Naive thymus-derived CD8-positive, alpha-beta T cell (primary cell): Measurements from ENCODE around the gene TSEN54. TPM values are rescaled to one million over a fixed set of nuclear protein-coding genes. Genes with fewer than 3 reads are reported as not detected.
A peak's percentile ranks its signal among the peaks of the same experiment; 100 is the strongest.
"Not testable (repeated sequence)": the region's sequence is repeated elsewhere in the genome, so short reads cannot be mapped to it uniquely, and the experiment has no call there.

ENCODE experiments used
- ATAC-seq, 2 donors: fragments of 150-1000 bp; cut with Tn5 transposase in 1 of 2; sonication (Bioruptor Pico), chemical (Tn5 transposase) in 1 of 2; 1 replicate in 1 of 2; 2 replicates in 1 of 2; pipeline ENCODE4 v1.10.0; 2021; ENCODE audit warnings: mild to moderate bottlenecking in 2 of 2, moderate library complexity in 2 of 2
- POLR2A ChIA-PET: fragments of 350-600 bp; sonication (Branson Sonifier 250); formaldehyde crosslinking; loops from one replicate; lab custom pipeline; 2021; ENCODE audit warnings: antibody characterized with exemption; lab: Charles Lee
- DNase-seq, 10 donors: peaks; one replicate each; pipeline versions ENCODE4 v3.0.0 to v3.0.0-alpha.2; 2020 to 2022
- H3K27ac Mint-ChIP-seq, 10 donors: one replicate each; pipeline ENCODE4 v1.8.0; 2020 to 2022; ENCODE audit warnings: mild to moderate bottlenecking in 10 of 10, mixed read lengths in 10 of 10, moderate library complexity in 4 of 10, inconsistent platforms in 1 of 10
- H3K27me3 Mint-ChIP-seq, 5 donors: one replicate each; pipeline ENCODE4 v1.8.0; 2021 to 2022; ENCODE audit warnings: mixed read lengths in 5 of 5
- H3K36me3 Mint-ChIP-seq, 3 donors: one replicate each; pipeline ENCODE4 v1.8.0; 2020 to 2022; ENCODE audit warnings: mixed read lengths in 3 of 3, mild to moderate bottlenecking in 2 of 3, inconsistent platforms in 1 of 3
- H3K4me1 Mint-ChIP-seq, 4 donors: one replicate each; pipeline ENCODE4 v1.8.0; 2021 to 2022; ENCODE audit warnings: mixed read lengths in 4 of 4
- H3K4me3 Mint-ChIP-seq, 10 donors: one replicate each; pipeline ENCODE4 v1.8.0; 2020 to 2022; ENCODE audit warnings: mild to moderate bottlenecking in 10 of 10, mixed read lengths in 10 of 10, moderate library complexity in 6 of 10, inconsistent platforms in 1 of 10
- H3K9me3 Mint-ChIP-seq, 9 donors: one replicate each; pipeline ENCODE4 v1.8.0; 2020 to 2022; ENCODE audit warnings: mixed read lengths in 9 of 9, mild to moderate bottlenecking in 3 of 9, inconsistent platforms in 1 of 9, moderate library complexity in 1 of 9
- polyA plus RNA-seq, 3 donors: library from polyadenylated mRNA; unstranded; fragments of 300-500 nt; fragmentation: Illumina TruSeq; gene quantifications; one replicate each; pipeline ENCODE4 v1.2.3, GENCODE V29; 2021
- total RNA-seq, 8 experiments: library from RNA in 2 of 8; stranded (reverse) in 2 of 8; gene quantifications; one replicate each; pipeline ENCODE4 v1.2.3 and lab custom pipeline; 2021 to 2026

TSEN54 gene
- total and polyA plus RNA-seq, 5 experiments from 2014 or later = 53.1 to 121 (median 98.2) TPM

DNA sequence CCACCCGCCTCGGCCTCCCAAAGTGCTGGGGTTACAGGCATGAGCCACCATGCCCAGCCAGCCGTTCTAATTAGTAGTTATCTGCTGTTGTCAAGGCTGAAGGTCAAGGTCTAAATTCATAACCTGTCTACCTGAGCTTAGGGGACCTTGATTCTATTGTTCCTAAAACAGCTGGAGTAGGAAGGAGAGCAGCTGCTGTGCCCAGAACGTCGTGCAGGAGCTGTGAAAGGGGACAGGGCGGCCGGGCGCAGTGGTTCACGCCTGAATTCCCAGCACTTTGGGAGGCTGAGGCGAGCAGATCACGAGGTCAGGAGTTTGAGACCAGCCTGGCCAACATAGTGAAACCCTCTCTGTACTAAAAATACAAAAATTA is 38.9 kb upstream of the TSEN54 start:
- DNase-seq, H3K27me3 Mint-ChIP-seq, H3K27ac Mint-ChIP-seq, H3K4me3 Mint-ChIP-seq, ATAC-seq, H3K9me3 Mint-ChIP-seq: not testable (repeated sequence)
- H3K36me3 Mint-ChIP-seq = peaks cover 5 to 36% (median 13%) of the 10 kb centered on the region in 3 donors
- POLR2A ChIA-PET = interaction anchor here (1.5 kb wide), 1 partner anchor 10 kb away, joined by 7 read pairs; no protein-coding TSS in a partner anchor
- peaks cover 2 to 12% (median 6%) of the 10 kb centered on the region in 4 donors for H3K4me1 Mint-ChIP-seq

DNA sequence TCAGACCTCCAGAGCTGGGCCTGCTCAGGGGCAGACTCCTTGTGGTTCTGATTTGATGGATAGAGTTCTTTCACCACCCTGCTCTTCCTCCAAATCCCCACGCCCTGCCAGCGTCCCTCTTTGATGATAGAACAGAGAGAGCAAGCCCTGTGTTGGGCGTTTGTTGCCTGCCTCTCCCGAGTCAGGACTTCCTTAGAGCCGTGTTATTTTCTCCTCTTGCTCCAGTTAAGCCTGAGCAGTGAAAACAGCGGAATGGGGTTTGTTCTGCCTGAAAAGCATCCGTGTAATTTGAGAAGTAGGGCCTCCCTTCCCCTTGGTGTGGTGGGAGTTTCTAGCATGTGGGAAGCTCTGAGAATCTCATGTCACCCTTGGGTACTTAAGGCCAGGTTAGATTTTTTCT is 37.8 kb upstream of the TSEN54 start:
- Mint-ChIP-seq H3K27ac (no peak overlapping the region), H3K4me1 (peaks cover 2 to 13% (median 12%) of the 10 kb centered on the region in 4 donors), H3K9me3 (no peaks in the 10 kb centered on the region), H3K36me3 (peaks cover 0 to 31% (median 6%) of the 10 kb centered on the region in 3 donors), H3K4me3 (no peak overlapping the region), H3K27me3 (no peaks in the 10 kb centered on the region)
- DNase-seq (no peak), ATAC-seq (no peak)
- POLR2A ChIA-PET = interaction anchor here (1.5 kb wide), 1 partner anchor 9 kb away, joined by 7 read pairs; no protein-coding TSS in a partner anchor

DNA sequence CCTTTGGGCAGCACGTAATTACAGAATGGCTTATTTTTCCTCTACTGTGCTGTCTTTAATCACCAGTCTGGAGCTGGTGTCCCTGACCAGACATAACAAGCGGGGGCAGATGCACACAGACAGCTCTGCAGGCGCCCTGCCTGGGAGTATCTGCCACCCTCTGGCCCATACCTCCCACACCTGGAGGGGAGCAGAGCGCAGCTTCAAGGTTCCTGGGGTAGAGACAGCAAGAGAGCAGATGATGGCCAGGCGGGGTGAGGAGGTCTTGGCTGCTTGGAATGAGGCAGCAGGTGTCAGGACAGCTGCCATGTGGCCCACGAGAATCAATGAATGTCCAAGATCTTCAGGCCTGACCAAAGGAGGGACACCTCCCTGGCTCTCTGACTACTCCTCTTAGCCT is 36.0 kb upstream of the TSEN54 start:
- Mint-ChIP-seq H3K4me1 (peaks cover 4 to 20% (median 13%) of the 10 kb centered on the region in 4 donors), H3K36me3 (peaks cover 0 to 25% (median 4%) of the 10 kb centered on the region in 3 donors), H3K27me3 (no peaks in the 10 kb centered on the region), H3K4me3 (no peak overlapping the region), H3K27ac (peak overlapping the region in 4 of 10 donors; percentile 40 to 78 (median 60)), H3K9me3 (no peaks in the 10 kb centered on the region)
- DNase-seq = no peak
- ATAC-seq = no peak
- POLR2A ChIA-PET = interaction anchor here (0.6 to 1.3 kb wide), 3 partner anchors 9 to 354 kb away, joined by 3 to 5 read pairs (median 4); no protein-coding TSS in a partner anchor

DNA sequence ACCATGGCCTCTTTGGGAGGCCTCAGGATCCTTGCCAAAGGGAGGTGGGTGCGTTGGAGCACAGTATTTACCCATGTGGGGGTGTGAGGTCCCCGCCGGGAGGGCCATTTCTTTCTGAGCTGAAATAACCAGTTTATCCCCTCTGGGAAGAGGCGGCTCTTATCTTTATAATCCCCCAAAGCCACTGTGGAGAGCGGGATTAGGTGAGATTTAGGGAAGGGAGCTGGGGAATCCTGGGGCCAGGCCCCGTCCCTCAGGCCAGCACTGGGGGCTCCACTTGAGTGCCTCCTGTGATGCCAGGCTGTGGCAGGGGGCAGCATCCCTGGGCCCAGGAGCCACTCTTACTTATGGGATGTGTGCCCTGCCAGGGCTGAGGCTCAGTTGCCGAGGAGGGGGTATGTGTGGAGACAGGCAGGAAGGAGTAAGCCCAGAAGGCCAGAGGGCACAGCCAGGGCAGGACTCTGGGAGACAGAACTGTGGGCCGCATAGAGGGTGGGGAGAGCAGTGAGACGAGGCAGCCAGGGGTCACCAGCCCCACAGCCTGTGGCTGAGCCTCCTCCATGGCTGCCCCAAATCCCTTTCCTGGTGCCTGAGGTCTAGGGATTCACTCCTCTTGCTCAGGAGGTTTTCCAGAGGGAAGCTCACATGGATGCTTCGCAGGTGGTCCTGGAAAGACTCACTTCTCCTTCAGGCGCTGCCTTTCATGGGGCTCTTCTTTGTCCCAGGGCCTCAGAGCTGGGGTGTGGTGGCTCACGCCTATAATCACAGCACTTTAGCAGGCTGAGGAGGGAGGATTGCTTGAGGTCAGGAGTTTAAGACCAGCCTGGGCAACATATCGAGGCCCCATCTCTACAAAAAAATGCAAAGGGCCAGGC is 34.9 kb upstream of the TSEN54 start:
- Mint-ChIP-seq H3K9me3 (no peaks in the 10 kb centered on the region), H3K27ac (peak overlapping the region in 6 of 10 donors; percentile 52 to 90 (median 72)), H3K36me3 (peaks cover 0 to 19% (median 6%) of the 10 kb centered on the region in 3 donors), H3K27me3 (no peaks in the 10 kb centered on the region), H3K4me3 (no peak overlapping the region), H3K4me1 (peaks cover 8 to 23% (median 15%) of the 10 kb centered on the region in 4 donors)
- no peak for ATAC-seq
- POLR2A ChIA-PET = interaction anchor here (1.1 to 1.4 kb wide), 4 partner anchors 8 to 374 kb away, joined by 3 to 5 read pairs (median 3); partner anchors contain the start of gene WBP2
- no peak for DNase-seq

DNA sequence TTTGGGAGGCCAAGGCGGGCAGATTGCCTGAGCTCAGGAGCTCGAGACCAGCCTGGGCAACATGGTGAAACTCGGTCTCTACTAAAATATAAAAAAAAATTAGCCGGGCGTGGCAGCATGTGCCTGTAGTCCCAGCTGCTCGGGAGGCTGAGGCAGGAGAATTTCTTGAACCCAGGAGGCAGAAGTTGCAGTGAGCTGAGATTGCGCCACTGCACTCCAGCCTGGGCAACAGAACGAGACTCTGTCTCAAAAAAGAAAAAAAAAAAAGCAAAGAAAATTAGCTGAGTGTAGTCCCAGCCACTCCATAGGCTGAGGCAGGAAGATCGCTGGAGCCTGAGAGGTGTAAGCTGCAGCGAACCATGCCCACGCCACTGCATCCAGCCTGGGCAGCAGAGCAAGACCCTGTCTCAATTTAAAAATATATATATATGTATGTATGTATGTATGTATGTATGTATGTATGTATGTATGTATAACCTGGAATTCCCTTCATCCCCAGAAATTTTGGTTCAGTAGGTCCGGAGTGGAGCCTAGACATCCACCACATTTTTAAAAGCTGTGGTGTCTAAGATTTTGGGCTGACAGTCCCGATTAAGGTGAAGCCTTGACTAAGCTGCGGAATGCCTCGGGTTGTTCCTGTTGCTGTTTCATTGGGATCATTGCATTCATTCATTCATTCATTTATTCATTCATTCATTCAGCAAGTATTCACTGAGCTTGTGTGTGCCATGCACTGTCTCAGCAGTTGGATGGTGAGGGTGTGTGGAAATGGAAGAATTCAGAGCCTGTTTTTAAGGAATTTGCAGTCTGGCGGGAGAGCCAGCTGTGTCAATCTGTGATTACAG is 34.0 kb upstream of the TSEN54 start:
- Mint-ChIP-seq H3K27me3 (no peaks in the 10 kb centered on the region), H3K36me3 (peaks cover 0 to 11% (median 6%) of the 10 kb centered on the region in 3 donors), H3K4me3 (no peak overlapping the region), H3K4me1 (peaks cover 16 to 32% (median 19%) of the 10 kb centered on the region in 4 donors), H3K27ac (peak overlapping the region in 5 of 10 donors; percentile 3 to 90 (median 68)), H3K9me3 (no peaks in the 10 kb centered on the region)
- ATAC-seq (no peak), DNase-seq (no peak)
- POLR2A ChIA-PET = interaction anchor here (1.1 to 1.4 kb wide), 2 partner anchors 17 to 373 kb away, joined by 3 read pairs; partner anchors contain the start of gene WBP2

DNA sequence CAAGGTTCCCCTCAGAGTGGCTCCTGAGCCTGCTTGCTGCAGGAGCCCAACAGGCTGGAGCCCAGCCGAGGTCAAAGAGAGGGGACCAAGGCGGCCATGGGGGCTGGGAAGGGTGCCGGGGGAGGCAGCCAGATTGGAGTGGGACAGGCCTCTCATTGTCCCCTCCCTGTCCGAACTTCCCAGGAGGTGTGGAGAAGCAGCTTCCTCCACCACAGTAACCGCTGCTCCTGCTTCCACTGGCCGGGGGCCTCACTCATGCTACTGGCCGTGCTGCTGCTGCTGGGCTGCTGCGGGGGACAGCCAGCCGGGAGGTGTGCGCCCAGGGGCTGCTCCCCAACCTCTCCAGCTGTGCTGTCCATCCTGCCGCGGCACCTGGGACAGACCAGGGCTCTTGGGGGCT is 30.6 kb upstream of the TSEN54 start:
- POLR2A ChIA-PET = interaction anchor here (0.6 kb wide), 1 partner anchor 50 kb away, joined by 3 read pairs; no protein-coding TSS in a partner anchor
- H3K27me3 Mint-ChIP-seq = no peaks in the 10 kb centered on the region
- peaks cover 0 to 12% (median 6%) of the 10 kb centered on the region in 3 donors for H3K36me3 Mint-ChIP-seq
- peaks cover 20 to 46% (median 34%) of the 10 kb centered on the region in 4 donors for H3K4me1 Mint-ChIP-seq
- no peak overlapping the region for H3K4me3 Mint-ChIP-seq
- DNase-seq (no peak), ATAC-seq (no peak)
- no peaks in the 10 kb centered on the region for H3K9me3 Mint-ChIP-seq
- peak overlapping the region in 2 of 10 donors; percentile 97 to 98 for H3K27ac Mint-ChIP-seq

DNA sequence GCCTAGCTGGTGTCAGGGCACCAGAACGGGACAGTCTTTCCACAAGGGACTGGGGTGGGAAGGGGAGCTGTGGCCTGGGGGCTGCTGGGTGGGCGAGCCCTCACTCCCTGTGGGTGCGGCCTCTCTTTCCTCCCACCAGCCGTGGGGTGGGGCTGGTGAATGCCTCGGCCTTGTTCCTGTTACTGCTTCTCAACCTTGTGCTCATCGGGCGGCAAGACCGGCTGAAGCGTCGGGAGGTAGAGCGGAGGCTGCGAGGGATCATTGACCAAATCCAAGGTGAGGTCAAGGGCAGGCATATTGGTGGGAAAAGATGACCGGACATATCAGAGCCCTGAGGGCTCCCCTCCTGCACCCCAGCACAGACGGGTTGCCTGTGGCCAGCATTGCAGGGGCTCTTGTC is 30.2 kb upstream of the TSEN54 start:
- peak overlapping the region; percentile 97 to 99 (median 98) for H3K27ac Mint-ChIP-seq
- DNase-seq (no peak), ATAC-seq (no peak)
- no peaks in the 10 kb centered on the region for H3K27me3 Mint-ChIP-seq
- peak overlapping the region in 9 of 10 donors; percentile 15 to 82 (median 52) for H3K4me3 Mint-ChIP-seq
- POLR2A ChIA-PET = interaction anchor here (0.6 to 2.7 kb wide), 3 partner anchors 30 to 1955 kb away, joined by 3 to 29 read pairs (median 3); partner anchors contain the start of gene TMEM94
- no peaks in the 10 kb centered on the region for H3K9me3 Mint-ChIP-seq
- H3K4me1 Mint-ChIP-seq = peaks cover 20 to 43% (median 34%) of the 10 kb centered on the region in 4 donors
- peaks cover 0 to 12% (median 6%) of the 10 kb centered on the region in 3 donors for H3K36me3 Mint-ChIP-seq

GRCh38 chr17:75486951-75487350 is 29.4 kb upstream of the TSEN54 start:
- peaks cover 20 to 43% (median 34%) of the 10 kb centered on the region in 4 donors for H3K4me1 Mint-ChIP-seq
- peaks cover 0 to 17% (median 9%) of the 10 kb centered on the region in 3 donors for H3K36me3 Mint-ChIP-seq
- POLR2A ChIA-PET = interaction anchor here (0.6 to 2.7 kb wide), 12 partner anchors 9 to 1956 kb away, joined by 3 to 29 read pairs (median 4); partner anchors contain the start of genes CASKIN2, GRB2, RECQL5 and TMEM94
- DNase-seq (no peak), ATAC-seq (no peak)
- H3K27ac Mint-ChIP-seq = peak overlapping the region; percentile 97 to 99 (median 98)
- no peaks in the 10 kb centered on the region for H3K27me3 Mint-ChIP-seq
- no peaks in the 10 kb centered on the region for H3K9me3 Mint-ChIP-seq
- peak overlapping the region; percentile 68 to 93 (median 81) for H3K4me3 Mint-ChIP-seq

- Mint-ChIP-seq H3K27me3 (no peaks in the 10 kb centered on the region), H3K27ac (peak overlapping the region; percentile 97 to 99 (median 98)), H3K4me1 (peaks cover 20 to 42% (median 34%) of the 10 kb centered on the region in 4 donors), H3K4me3 (peak overlapping the region; percentile 68 to 93 (median 81)), H3K36me3 (peaks cover 0 to 20% (median 10%) of the 10 kb centered on the region in 3 donors), H3K9me3 (no peaks in the 10 kb centered on the region)
- ATAC-seq (peak; percentile 95 to 96), DNase-seq (peak; percentile 27 to 75 (median 57))
- POLR2A ChIA-PET = interaction anchor here (0.5 to 2.7 kb wide), 16 partner anchors 9 to 309 kb away, joined by 3 to 29 read pairs (median 4); partner anchors contain the start of genes CASKIN2, GRB2, RECQL5 and SLC25A19
These were observed 28.8 kb upstream of the TSEN54 start for GRCh38 chr17:75487351-75488070.

DNA sequence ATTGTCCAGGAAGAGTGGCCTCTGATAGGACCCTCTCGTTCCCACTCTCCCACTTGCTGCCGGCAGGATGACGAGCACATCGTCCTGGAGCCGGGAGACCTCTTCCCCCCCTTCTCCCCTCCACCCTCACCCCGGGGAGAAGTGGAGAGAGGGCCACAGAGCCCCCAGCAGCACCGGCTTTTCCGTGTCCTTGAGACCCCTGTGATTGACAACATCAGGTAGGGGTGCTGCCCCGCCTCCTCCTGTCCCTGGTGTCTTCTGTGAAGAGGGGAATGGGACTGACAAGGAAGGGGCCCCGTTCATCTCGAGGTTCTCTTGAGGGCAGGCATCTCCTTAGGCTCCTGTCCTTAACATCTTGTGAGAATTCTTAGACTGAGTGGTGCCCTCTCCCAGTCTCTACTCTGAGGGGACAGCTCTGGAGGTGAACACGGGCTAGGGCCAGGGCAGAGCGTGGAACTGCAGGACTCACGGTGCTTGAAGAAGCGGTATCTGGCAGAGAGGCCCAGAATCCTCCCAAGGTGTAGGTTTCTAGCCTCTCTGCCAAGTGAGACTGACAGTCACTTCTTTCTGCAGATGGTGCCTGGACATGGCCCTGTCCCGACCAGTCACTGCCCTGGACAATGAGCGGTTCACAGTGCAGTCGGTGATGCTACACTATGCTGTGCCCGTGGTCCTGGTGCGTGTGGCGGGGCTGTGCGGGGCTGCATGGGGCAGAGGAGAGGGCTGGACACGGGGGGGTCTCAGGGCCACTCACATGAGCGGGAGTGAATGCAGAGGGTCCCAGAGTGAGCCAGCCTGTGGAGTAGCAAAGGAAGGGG is 27.4 kb upstream of the TSEN54 start:
- Mint-ChIP-seq H3K27ac (peak overlapping the region; percentile 58 to 99 (median 98)), H3K4me3 (peak overlapping the region in 6 of 10 donors; percentile 10 to 83 (median 36))
- no peak for DNase-seq

More for the DNA sequence above, 27.4 kb upstream of the TSEN54 start:
- Mint-ChIP-seq H3K36me3 (peaks cover 0 to 18% (median 13%) of the 10 kb centered on the region in 3 donors), H3K4me1 (peaks cover 15 to 33% (median 30%) of the 10 kb centered on the region in 4 donors), H3K27me3 (no peaks in the 10 kb centered on the region), H3K9me3 (no peaks in the 10 kb centered on the region)
- no peak for ATAC-seq
- POLR2A ChIA-PET = interaction anchor here (1.1 to 2.7 kb wide), 4 partner anchors 8 to 200 kb away, joined by 3 to 29 read pairs (median 6); partner anchors contain the start of genes SLC25A19 and TMEM94
